ENCODE measurements around the gene DNLZ. TPM values are rescaled to one million over a fixed set of nuclear protein-coding genes. Genes with fewer than 3 reads are reported as not detected.

DNLZ gene
- polyA plus RNA-seq, 1 of the 3 experiments (the other 2 are of a cell fraction) = 40.6 TPM

GRCh38 chr9:136361047-136361753 is 2.3 kb downstream of the DNLZ start:
- Histone ChIP-seq H3K4me1 (ENCODE audit: control insufficient read depth in 1 of 2, insufficient read depth in 2 of 2, low read depth in 1 of 2, low read length in 1 of 2) (peaks cover 0 to 61% of the 10 kb centered on the region in 2 experiments; a peak in 1 of 4 replicates), H3K4me3 (ENCODE audit: low read depth in 2 of 2, low read length in 1 of 2) (no peak overlapping the region), H2AFZ (ENCODE audit: low read depth) (no peak overlapping the region), H3K36me3 (replicated peaks in 1 of 2; ENCODE audit: control insufficient read depth in 1 of 2, insufficient read depth in 2 of 2, low read length in 1 of 2) (peaks cover 0 to 17% of the 10 kb centered on the region in 2 experiments), H3F3A (replicated peaks; ENCODE audit: insufficient read depth) (no peaks in the 10 kb centered on the region), H3K27me3 (ENCODE audit: insufficient read depth) (no peaks in the 10 kb centered on the region), H3K9me3 (no peaks in the 10 kb centered on the region), H3K4me2 (no peak overlapping the region), H4K20me1 (ENCODE audit: insufficient read depth) (0 out of 2 replicates have a peak, but pooled peaks cover 3% of the 10 kb centered on the region), H3K9ac (no peak overlapping the region), H3K79me2 (ENCODE audit: insufficient read depth) (no peaks in the 10 kb centered on the region), H3K27ac (ENCODE audit: low read depth in 2 of 2, low read length in 1 of 2) (peak overlapping the region in 1 of 2 experiments; percentile 96; a peak in 2 of 4 replicates), H3K9me2 (no peaks in the 10 kb centered on the region)
- WGBS (ENCODE audit: low lambda C conversion rate) = 86% methylated on average over 15 of the region's 43 CpGs
- CTCF ChIA-PET = interaction anchor here (0.6 to 6.8 kb wide), 8 partner anchors 10 to 227 kb away, joined by 3 to 65 read pairs (median 18); partner anchors contain the start of genes CARD9, GPSM1 and SNAPC4
- DNase-seq = peak; percentile 69
- TF ChIP-seq USF2 (IDR thresholded peaks at IDR 0.05; ENCODE audit: borderline replicate concordance, low read depth, low read length) (no peak), FOXJ3 (CRISPR knock-in tag; IDR thresholded peaks at IDR 0.05) (peak; percentile 71), JUND (IDR thresholded peaks at IDR 0.05) (no peak)
- POLR2A ChIA-PET = interaction anchor here (1.2 to 3.8 kb wide), 3 partner anchors 10 to 16 kb away, joined by 3 to 36 read pairs (median 8); partner anchors contain the start of gene CARD9

GRCh38 chr9:136359774-136360718 is 3.5 kb downstream of the DNLZ start:
- no peaks in the 10 kb centered on the region for H3F3A ChIP-seq (replicated peaks; ENCODE audit: insufficient read depth)
- ChIA-PET CTCF (interaction anchor here (1.6 to 6.8 kb wide), 5 partner anchors 9 to 48 kb away, joined by 5 to 65 read pairs (median 28); partner anchors contain the start of genes CARD9 and SNAPC4), POLR2A (interaction anchor here (1.4 kb wide), 1 partner anchor 12 kb away, joined by 3 read pairs; no protein-coding TSS in a partner anchor)
- 97% methylated on average over 16 of the region's 38 CpGs for WGBS (ENCODE audit: low lambda C conversion rate)
- no peaks in the 10 kb centered on the region for H3K79me2 ChIP-seq (ENCODE audit: insufficient read depth)
- H2AFZ ChIP-seq (ENCODE audit: low read depth) = no peak overlapping the region
- no peaks in the 10 kb centered on the region for H3K9me2 ChIP-seq
- H3K27ac ChIP-seq (ENCODE audit: low read depth in 2 of 2, low read length in 1 of 2) = peak overlapping the region in 1 of 2 experiments; percentile 96; a peak in 2 of 4 replicates
- no peak for DNase-seq
- peaks cover 0 to 54% of the 10 kb centered on the region in 2 experiments; a peak in 1 of 4 replicates for H3K4me1 ChIP-seq (ENCODE audit: control insufficient read depth in 1 of 2, insufficient read depth in 2 of 2, low read depth in 1 of 2, low read length in 1 of 2)
- H3K4me3 ChIP-seq (ENCODE audit: low read depth in 2 of 2, low read length in 1 of 2) = no peak overlapping the region
- H3K9ac ChIP-seq = no peak overlapping the region
- H3K36me3 ChIP-seq (replicated peaks in 1 of 2; ENCODE audit: control insufficient read depth in 1 of 2, insufficient read depth in 2 of 2, low read length in 1 of 2) = peaks cover 0 to 22% of the 10 kb centered on the region in 2 experiments
- no peaks in the 10 kb centered on the region for H3K9me3 ChIP-seq
- no peak for TF ChIP-seq RAD21 (IDR thresholded peaks at IDR 0.05; ENCODE audit: low read length)
- no peak for TF ChIP-seq FOXJ3 (CRISPR knock-in tag; IDR thresholded peaks at IDR 0.05)
- TF ChIP-seq CHD2 (IDR thresholded peaks at IDR 0.05; ENCODE audit: low read length, partially characterized antibody) = no peak
- no peak for TF ChIP-seq FOSL2 (IDR thresholded peaks at IDR 0.05; ENCODE audit: borderline replicate concordance, low read depth)
- no peak for TF ChIP-seq EZH2phosphoT487 (IDR thresholded peaks at IDR 0.05; ENCODE audit: borderline replicate concordance, low read depth)
- peak; percentile 3; the same call in 1 of the 2 replicates for TF ChIP-seq PBX3 (IDR thresholded peaks at IDR 0.05)
- no peak for TF ChIP-seq REST (IDR thresholded peaks at IDR 0.05; ENCODE audit: low read depth, low read length)
- H3K4me2 ChIP-seq = no peak overlapping the region
- no peaks in the 10 kb centered on the region for H3K27me3 ChIP-seq (ENCODE audit: insufficient read depth)
- H4K20me1 ChIP-seq (ENCODE audit: insufficient read depth) = 0 out of 2 replicates have a peak, but pooled peaks cover 3% of the 10 kb centered on the region

Data from SK-N-SH (cell line).